Measurements from ENCODE around the gene HS3ST4. TPM values are rescaled to one million over a fixed set of nuclear protein-coding genes. Genes with fewer than 3 reads are reported as not detected.

HS3ST4 gene
- total and polyA plus RNA-seq, 2 donors (not counting 1 experiment from before 2014, with no cell fraction given) = not detected

DNA sequence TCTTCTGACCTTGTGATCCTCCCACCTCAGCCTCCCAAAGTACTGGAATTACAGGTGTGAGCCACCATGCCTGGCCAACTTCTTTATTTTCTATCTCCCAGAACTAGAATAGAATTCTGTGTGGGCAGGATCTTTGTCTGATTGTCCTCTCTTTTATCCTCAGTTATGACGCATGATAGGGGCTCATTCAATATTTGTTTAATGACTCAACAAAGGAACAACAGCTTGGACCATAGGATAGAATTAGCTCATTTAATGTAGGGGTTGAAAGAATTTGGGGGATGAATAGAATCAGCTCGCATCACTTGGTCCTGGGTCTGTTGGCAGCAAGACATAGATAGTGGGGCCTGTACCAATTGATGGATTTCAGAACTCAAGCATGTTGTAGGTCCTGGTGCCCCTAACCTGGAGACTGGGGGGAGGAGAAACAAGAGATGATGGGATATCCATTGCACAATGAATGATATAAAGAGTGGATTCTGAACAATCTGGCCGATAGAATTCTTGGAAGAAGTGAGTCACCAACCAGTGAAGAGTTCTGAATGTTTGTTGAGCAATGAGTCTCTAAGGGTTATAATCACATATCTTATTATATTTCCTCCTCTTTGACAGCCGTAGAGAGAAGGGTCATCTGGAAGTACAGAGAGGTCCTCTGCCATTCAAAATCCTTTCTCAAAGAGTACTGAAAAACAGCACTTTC is 250.2 kb downstream of the HS3ST4 start:
- no peak for DNase-seq (ENCODE audit: low read depth in 2 of 2)
- no peak overlapping the region for H3K27ac ChIP-seq (ENCODE audit: insufficient read depth, low read length)
- H3K79me2 ChIP-seq (ENCODE audit: control insufficient read depth, insufficient read depth, low read length) = no peaks in the 10 kb centered on the region
- H3K4me2 ChIP-seq (ENCODE audit: extremely low read depth, insufficient read depth, low read length) = no peak overlapping the region
- H3K4me3 ChIP-seq (replicated peaks in 1 of 4; ENCODE audit: control extremely low read depth in 1 of 4, insufficient read depth in 1 of 4, low read depth in 3 of 4, low read length in 4 of 4) = no peak overlapping the region
- no peaks in the 10 kb centered on the region for H3K4me1 ChIP-seq (ENCODE audit: control insufficient read depth, extremely low read depth, insufficient read depth, low read length)
- no peak for TF ChIP-seq EZH2 (IDR thresholded peaks at IDR 0.05; ENCODE audit: low read length, missing control alignments)
- TF ChIP-seq, protein P1, sequence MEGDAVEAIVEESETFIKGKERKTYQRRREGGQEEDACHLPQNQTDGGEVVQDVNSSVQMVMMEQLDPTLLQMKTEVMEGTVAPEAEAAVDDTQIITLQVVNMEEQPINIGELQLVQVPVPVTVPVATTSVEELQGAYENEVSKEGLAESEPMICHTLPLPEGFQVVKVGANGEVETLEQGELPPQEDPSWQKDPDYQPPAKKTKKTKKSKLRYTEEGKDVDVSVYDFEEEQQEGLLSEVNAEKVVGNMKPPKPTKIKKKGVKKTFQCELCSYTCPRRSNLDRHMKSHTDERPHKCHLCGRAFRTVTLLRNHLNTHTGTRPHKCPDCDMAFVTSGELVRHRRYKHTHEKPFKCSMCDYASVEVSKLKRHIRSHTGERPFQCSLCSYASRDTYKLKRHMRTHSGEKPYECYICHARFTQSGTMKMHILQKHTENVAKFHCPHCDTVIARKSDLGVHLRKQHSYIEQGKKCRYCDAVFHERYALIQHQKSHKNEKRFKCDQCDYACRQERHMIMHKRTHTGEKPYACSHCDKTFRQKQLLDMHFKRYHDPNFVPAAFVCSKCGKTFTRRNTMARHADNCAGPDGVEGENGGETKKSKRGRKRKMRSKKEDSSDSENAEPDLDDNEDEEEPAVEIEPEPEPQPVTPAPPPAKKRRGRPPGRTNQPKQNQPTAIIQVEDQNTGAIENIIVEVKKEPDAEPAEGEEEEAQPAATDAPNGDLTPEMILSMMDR (conservative IDR thresholded peaks at IDR 0.05 in 1 of 2, IDR thresholded peaks at IDR 0.05 in 1 of 2; ENCODE audit: low read depth in 1 of 2, low read length in 2 of 2) = no peak
- H2AFZ ChIP-seq (ENCODE audit: low read length) = no peak overlapping the region
- H3K27me3 ChIP-seq (ENCODE audit: control insufficient read depth, insufficient read depth, low read length) = no peaks in the 10 kb centered on the region
- H3K9me3 ChIP-seq (ENCODE audit: control insufficient read depth, insufficient read depth, low read depth, low read length) = no peaks in the 10 kb centered on the region
- no peaks in the 10 kb centered on the region for H4K20me1 ChIP-seq (ENCODE audit: control insufficient read depth, extremely low read depth, insufficient read depth, low read length)
- H3K36me3 ChIP-seq (ENCODE audit: control insufficient read depth, insufficient read depth, low read length) = no peaks in the 10 kb centered on the region
- no peak overlapping the region for H3K9ac ChIP-seq (ENCODE audit: insufficient read depth, low read length)

DNA sequence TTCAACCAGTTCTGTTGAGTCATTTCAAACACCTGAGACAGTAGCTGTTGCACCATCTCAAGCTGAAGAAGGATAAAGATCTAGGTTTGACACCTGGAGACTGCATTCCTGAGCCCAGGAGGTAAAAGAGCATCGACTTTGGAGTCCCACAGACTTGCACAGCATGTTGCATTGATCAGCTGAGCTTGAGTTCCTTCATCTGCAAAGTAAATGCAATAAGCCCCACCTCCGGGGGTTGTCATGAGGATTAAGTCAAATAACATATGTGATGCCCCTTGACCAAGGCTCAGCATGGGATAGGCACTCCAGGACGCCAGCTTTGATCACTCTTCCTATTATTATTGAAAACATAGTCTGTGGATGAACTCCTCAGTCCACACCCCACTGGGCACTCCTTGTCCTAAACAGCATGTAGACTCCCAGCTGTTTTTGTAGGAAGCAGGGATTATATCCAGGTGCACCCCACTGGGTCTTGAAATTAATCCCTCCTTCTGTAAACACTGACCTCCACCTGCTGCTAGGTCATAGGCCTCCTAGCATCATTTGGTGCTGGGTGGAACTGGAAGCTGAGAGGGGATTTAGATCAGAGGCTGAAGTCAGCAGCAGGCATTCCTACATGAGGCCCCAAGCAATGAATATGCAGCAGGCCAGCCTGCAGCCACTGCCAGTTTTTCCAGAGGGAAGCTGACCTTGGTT is 259.0 kb downstream of the HS3ST4 start:
- Histone ChIP-seq H3K27me3 (ENCODE audit: control insufficient read depth, insufficient read depth, low read length) (no peaks in the 10 kb centered on the region), H3K4me2 (ENCODE audit: extremely low read depth, insufficient read depth, low read length) (no peak overlapping the region), H3K79me2 (ENCODE audit: control insufficient read depth, insufficient read depth, low read length) (no peaks in the 10 kb centered on the region), H3K4me1 (ENCODE audit: control insufficient read depth, extremely low read depth, insufficient read depth, low read length) (no peaks in the 10 kb centered on the region), H3K9me3 (ENCODE audit: control insufficient read depth, insufficient read depth, low read depth, low read length) (no peaks in the 10 kb centered on the region), H4K20me1 (ENCODE audit: control insufficient read depth, extremely low read depth, insufficient read depth, low read length) (no peaks in the 10 kb centered on the region), H3K27ac (ENCODE audit: insufficient read depth, low read length) (no peak overlapping the region), H3K4me3 (replicated peaks in 1 of 4; ENCODE audit: control extremely low read depth in 1 of 4, insufficient read depth in 1 of 4, low read depth in 3 of 4, low read length in 4 of 4) (no peak overlapping the region), H3K9ac (ENCODE audit: insufficient read depth, low read length) (no peak overlapping the region), H3K36me3 (ENCODE audit: control insufficient read depth, insufficient read depth, low read length) (no peaks in the 10 kb centered on the region), H2AFZ (ENCODE audit: low read length) (no peak overlapping the region)
- no peak for DNase-seq (ENCODE audit: low read depth in 2 of 2)
- no peak for TF ChIP-seq EZH2 (IDR thresholded peaks at IDR 0.05; ENCODE audit: low read length, missing control alignments)
- TF ChIP-seq, protein P1 (conservative IDR thresholded peaks at IDR 0.05 in 1 of 2, IDR thresholded peaks at IDR 0.05 in 1 of 2; ENCODE audit: low read depth in 1 of 2, low read length in 2 of 2) = no peak

DNA sequence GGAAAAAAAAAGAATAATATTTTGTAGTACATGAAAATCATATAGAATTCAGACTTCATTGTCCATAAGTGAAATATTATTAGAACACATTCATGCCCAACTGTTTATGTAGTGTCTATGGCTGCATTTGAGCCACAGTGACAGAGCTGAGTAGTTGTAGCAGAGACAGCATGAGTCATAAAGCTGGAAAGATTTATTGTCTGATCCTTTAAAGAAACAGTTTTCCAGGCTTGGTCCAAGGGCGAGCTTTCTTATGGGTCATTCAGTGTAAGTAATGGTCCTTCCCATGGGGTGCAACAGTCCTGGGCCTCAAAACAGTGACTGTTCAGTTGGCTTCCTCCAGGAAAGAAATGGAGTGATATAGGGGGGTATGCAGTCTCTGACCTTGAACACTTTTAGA is 260.2 kb downstream of the HS3ST4 start:
- Histone ChIP-seq H3K27ac (ENCODE audit: insufficient read depth, low read length) (no peak overlapping the region), H3K36me3 (ENCODE audit: control insufficient read depth, insufficient read depth, low read length) (no peaks in the 10 kb centered on the region), H3K9ac (ENCODE audit: insufficient read depth, low read length) (no peak overlapping the region), H3K27me3 (ENCODE audit: control insufficient read depth, insufficient read depth, low read length) (no peaks in the 10 kb centered on the region), H3K4me3 (replicated peaks in 1 of 4; ENCODE audit: control extremely low read depth in 1 of 4, insufficient read depth in 1 of 4, low read depth in 3 of 4, low read length in 4 of 4) (no peak overlapping the region), H3K79me2 (ENCODE audit: control insufficient read depth, insufficient read depth, low read length) (no peaks in the 10 kb centered on the region), H3K9me3 (ENCODE audit: control insufficient read depth, insufficient read depth, low read depth, low read length) (no peaks in the 10 kb centered on the region), H4K20me1 (ENCODE audit: control insufficient read depth, extremely low read depth, insufficient read depth, low read length) (no peaks in the 10 kb centered on the region), H3K4me2 (ENCODE audit: extremely low read depth, insufficient read depth, low read length) (no peak overlapping the region), H3K4me1 (ENCODE audit: control insufficient read depth, extremely low read depth, insufficient read depth, low read length) (no peaks in the 10 kb centered on the region), H2AFZ (ENCODE audit: low read length) (no peak overlapping the region)
- DNase-seq (ENCODE audit: low read depth in 2 of 2) = no peak
- TF ChIP-seq EZH2 (IDR thresholded peaks at IDR 0.05; ENCODE audit: low read length, missing control alignments) = no peak
- TF ChIP-seq, protein P1 (conservative IDR thresholded peaks at IDR 0.05 in 1 of 2, IDR thresholded peaks at IDR 0.05 in 1 of 2; ENCODE audit: low read depth in 1 of 2, low read length in 2 of 2) = no peak
